Hematopoietic multipotent progenitor cell treated with erythropoietin and hydrocortisone succinate and interleukin-3 and kit ligand, for 15 days (in vitro differentiated cells): Measurements from ENCODE around the gene RMP24.
"Not testable (repeated sequence)": the region's sequence is repeated elsewhere in the genome, so short reads cannot be mapped to it uniquely, and the experiment has no call there.

ENCODE experiments used
- DNase-seq: peaks from one replicate; pipeline ENCODE4 v3.0.0-alpha.2; 2015; ENCODE audit warnings: low spot score

RMP24 gene

DNA sequence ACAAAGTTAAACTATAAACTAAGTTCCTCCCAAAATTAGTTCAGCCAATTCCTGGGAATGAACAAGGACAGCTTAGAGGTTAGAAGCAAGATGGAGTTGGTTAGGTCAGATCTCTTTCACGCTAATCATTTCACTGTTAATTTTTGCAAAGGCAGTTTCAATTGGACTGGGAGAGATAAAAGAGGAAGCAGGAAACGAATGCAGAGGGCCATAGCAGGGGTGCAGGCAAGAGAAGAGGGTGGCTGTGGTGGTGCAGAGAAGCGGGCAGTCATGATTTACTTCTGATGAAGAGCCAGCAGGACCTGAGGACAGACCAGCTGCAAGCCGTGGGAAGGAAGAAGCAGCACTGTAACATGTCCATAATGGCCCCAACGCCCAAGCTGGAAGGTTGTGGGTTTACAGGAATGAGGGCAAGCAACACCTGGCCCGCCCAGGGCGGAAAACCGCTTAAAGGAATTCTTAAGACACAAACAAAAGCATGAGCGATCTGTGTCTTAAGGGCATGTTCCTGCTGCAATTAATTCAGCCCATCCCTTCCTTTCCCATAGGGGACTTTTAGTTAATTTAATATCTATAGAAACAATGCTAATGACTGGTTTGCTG is 4.1 kb upstream of the RMP24 start:
- no peak for DNase-seq

DNA sequence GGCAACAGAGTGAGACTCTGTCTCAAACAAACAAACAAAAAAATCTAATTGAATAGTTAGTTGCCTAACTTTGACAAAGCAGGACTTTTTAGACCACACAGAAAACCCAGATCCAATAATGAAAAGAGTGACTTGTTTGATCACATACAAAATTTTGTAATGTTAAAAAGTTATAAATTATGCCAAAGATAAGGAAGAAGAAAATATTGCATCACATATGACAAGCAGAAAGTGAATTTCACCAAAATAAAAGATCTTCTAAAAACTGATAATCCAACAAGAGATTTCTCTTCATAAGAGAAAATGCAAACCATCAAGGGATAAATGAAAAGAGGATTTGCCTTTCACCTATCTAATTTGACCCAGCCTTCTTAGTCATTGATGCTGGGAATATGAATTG is 2.8 kb upstream of the RMP24 start:
- no peak for DNase-seq

DNA sequence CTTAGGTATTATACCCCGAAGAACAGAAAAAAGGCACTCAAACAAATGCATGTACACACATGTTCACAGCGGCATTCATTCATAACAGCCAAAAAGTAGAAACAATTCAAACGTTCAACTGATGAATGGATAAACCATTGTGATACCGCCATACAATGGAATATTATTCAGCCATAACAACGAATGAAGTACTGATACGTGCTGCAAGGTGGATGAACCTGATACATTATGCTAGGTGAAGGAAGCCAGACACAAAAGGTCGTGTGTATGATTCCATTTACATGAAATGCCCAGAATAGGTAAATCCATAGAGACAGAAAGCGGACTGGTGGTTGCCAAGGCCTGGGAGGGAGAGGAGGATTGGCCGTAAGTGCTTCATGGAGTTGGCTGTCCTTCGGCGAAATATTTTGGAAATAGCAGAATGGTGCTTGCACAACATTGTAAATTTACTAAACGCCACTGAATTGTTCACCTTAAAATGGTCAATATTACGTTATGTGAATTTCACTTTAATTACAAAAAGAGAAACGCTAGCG is 750 bp upstream of the RMP24 start:
- no peak for DNase-seq

DNA sequence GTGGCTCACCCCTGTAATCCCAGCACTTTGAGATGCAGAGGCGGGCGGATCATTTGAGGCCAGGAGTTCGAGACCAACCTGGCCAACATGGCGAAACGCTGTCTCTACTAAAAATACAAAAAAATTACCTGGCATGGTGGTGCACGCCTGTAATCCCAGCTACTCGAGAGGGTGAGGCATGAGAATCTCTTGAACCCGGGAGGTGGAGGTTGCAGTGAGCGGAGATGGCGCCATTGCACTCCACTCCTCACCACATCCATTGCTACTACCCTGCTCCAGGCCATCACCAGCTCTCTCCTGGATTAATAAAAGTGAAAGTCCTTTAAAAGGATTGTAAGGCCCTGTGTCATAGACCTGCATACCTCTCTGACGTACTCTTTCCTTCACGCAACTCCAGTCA is 1.2 kb downstream of the RMP24 start:
- DNase-seq = no peak

DNA sequence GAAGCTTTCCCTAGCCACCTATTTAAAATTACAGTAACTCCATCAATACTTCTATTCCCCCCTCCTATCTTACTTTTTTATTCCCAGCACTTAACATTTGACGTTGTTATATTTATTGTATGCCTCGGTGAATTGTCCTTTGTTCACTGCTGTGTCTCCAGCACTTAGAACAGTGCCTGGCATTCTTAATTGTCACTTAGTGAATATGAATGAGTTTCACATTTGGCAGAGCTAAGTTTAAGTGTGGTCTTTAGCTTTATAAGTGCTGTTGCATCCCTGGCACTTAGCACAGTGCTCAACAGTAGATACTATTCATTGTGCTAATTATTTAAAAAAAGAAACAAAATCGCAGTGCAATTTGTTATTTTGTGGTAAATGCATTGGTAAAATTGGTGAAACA is 1.7 kb downstream of the RMP24 start:
- DNase-seq = no peak

DNA sequence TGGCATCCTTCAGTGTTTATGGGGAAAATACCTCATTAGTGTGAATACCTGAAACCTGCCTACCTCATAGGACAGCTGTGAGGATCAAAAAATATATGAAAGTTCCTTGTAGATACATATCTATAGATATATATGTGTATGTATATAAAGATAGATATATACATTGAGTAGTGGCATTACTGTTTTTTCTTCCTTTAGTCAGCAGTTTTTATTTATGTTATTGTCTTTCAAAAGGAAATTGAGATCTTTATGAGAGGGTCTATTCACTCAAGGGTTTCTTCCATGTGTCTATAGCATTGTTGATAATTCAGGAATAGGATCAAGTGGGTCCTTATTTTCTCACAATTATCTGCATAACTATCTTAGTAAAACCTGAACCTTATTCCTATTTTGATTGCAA is 6.6 kb downstream of the RMP24 start:
- DNase-seq = no peak

DNA sequence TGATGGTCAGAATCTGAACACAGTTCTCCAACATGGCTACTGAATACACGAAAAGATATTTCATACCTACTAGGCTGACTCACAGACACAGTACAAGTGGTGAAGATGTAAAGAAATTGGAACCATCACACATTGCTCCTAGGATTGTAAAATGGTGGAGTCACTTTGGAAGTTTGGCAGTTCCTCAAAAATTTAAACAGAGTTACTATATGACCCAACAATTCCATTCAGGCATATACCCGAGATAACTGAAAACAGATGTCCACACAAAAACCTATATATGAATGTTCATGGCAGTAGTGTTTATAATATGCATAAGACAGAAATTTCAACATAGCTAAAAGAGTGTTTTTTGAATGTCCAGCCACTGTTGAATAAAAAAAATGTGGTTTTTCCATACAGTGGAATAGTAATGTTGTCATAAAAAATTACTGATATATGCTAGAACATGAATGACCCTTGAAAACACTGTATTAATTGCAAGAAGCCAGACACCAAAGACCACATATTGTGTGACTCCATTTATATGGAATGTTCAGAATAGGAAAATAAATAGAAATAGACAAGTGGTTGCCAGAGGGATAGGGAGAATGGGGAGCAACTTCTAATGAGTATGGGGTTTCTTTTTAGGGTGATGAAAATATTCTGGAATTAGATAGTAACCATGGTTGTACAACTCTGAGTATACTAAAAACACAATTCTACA is 10.1 kb downstream of the RMP24 start:
- DNase-seq = no peak

DNA sequence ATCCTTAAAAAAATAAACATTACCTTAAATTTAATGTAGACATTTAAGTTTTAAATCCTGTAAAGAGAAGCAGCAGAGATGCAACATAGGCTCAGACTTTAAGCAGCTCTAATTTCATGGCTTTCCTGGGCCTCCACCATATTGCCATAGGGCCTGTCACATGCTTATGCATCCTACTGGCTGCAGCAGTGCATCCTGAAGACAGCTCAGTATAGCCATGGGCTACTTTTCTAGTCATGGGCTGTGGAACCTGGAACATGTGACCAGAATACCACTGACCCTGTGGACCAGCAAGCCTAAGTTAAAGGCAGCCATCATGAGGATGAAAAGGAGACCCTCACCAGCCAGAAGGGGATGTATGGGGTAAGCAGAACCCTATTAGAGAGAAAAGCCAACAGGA is 10.7 kb downstream of the RMP24 start:
- no peak for DNase-seq

DNA sequence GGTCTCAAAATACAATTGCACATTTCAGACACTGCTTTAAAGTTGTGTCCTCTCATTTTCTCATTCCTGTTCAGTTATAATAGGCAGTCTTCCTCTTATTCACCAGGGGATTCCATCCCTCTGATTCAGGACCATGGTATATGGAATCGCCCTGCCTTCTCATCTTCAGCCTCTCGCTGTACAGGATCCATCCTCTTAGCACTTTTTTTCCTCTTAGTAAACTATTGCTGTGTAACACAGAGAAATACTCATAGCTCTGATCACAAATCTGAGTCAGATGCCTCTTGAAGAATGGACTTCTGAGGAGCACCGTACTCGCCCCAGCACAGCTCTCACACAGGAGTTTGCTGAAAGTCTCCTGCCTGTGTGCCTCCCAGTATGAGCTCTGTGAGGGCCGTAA is 11.3 kb downstream of the RMP24 start:
- DNase-seq = no peak

DNA sequence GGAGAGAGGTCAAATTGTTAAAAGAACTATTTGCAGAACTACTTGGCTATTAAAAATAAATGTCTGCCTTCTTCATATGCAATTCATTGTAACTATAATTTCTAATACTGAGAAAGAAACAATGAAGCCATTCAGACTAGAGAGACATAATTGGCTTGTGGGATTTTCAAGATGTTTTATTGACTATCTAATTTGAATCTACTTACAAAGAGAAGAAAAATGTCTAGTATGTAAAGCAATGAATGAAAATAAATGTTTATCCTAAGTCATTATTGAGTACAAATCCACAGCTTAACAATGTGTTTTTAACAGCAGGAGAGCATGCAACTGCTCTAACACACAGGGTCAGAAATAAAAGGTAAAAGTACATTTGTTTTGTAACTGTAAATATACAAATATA is 19.2 kb downstream of the RMP24 start:
- DNase-seq = no peak

DNA sequence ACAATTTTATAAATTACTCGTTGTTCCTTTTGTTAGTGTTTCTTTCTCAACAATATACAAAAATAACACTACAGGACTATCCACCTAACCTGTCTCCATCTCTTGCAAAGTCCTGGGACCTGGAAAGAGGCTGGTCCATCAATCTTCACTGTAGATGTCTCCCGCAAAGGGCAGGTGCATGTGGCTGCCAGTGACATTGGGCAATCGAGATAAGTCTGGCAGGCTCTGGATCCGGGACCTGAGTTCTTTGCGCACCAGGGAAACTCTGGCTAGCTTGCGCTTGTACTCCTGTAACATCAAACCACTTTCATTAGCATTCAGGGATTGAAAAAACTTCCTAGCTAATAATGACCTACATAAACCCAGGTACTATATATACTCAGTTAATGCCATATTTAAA is 20.5 kb downstream of the RMP24 start:
- DNase-seq = no peak

DNA sequence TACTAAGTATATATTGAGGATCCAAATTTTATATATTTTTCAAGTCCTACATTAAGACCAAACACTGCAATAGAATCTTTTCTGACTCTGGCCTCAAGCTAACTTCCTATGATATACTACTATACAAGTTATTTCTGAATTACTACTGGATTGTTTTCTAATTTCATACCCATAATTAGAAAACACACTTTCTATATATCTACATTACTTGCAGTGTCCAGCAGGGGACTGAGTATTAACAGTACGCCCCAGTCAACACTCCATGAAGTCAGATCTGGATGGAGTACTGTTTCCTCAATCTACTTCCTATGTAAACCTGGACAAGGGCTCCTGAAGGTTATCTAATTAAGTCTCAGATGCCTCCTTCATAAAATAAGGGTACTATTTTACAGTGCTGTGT is 26.5 kb downstream of the RMP24 start:
- no peak for DNase-seq

DNA sequence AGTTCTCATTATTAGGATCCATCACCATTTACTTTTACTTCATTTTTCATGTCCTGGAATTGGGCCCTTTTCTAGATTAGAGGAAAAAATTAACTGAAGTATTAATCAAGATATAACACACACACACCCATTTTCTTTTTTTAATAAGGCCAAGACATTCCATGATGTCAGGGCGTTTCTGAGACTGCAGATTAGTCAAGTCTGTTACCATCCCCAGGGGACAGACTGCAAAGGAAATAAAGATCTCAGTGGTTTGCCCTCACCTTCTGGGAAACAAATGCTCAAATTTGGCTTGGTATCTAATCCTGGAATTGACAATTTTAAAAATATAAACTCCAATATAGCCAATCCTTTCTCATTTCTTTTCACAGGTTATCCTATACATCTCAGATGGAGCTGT is 27.4 kb downstream of the RMP24 start:
- DNase-seq = no peak

DNA sequence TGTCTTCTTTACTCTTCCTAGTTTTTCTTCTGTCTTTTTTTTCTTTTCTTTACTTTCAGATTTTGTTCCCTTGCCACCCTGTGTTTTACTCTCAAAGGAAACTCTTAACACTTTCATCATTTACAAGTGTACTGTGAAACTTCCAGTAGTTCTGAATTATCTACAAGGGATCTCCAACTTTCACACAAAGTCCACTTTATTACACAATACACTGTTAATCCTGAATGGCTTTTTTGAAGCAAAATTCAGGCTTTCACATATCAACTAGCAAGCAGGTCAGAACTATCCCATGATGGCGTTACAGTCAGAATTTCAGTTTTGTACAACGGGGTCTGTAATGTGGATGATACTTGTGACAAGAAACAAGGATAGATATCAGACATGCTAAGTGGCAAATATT is 34.5 kb downstream of the RMP24 start:
- no peak for DNase-seq

DNA sequence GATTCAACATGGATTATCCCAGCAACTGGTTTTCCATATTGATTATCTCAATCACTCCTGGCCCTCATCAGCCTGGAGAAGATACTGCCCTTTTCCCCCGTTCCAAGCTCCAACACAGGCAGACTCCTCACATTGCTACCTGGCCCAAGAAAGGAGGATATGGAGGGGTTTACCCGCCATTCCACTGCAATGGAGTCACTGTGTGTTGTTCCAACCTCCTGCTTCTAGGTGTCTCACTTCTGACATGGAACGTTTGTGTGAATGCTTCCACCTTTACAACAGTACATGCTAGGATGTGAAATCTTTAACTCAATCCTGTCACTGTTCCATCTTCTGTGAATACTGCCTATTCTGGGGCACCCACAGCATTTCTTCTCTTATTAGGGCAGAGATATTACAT is 36.7 kb downstream of the RMP24 start:
- DNase-seq = no peak

DNA sequence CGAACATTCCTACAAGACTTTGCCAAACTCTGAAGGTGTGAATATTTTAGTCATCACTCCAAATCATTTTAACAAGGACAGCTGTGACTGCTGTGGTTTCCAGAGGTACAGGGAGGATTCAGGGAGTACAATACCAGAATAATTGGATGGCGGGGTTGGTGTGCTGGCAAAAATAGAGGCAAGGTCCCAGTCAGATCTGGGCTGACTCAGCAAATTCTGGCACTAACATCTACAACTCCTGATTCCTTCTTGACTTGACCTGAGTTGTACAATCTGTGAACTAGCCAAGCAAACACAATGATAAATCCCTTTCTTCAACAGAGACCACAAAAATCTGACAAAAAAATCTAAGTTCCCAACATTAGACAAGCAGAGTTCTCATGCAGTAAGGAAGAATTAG is 40.4 kb downstream of the RMP24 start:
- no peak for DNase-seq

DNA sequence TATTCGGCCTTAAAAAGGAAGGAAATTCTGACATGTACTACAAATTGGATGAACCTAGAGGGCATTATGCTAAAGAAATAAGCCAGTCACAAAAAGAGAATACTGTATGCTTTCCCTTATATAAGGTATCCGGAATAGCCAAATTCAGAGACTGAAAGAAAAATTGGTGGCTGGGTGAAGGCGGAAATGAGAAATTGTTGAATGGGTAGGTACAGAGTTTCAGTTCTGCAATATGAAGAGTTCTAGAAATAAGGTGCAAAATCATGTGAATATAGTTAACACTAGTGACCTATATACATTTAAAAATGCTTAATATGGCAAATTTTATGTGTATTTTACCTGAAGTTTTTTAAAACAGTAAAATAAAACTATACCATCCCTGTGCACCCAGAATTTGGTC is 43.1 kb downstream of the RMP24 start:
- no peak for DNase-seq

DNA sequence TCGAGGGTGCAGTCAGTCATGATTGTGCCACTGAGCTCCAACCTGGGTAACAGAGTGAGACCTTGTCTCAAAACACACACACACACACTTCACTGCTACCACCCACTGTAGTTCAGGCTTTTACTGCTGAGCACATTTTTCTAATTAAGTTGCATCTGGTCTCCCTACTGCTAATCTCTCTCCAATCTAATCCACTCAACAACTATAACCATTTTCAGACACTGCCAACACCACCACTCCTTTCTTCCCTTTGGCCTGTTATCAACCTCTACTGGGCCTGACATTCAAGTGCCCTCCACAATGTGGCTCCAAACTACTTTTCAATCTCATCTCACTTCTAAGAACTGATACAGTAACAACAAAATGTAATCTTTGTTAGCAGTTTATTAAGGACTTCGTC is 44.8 kb downstream of the RMP24 start:
- DNase-seq = no peak

DNA sequence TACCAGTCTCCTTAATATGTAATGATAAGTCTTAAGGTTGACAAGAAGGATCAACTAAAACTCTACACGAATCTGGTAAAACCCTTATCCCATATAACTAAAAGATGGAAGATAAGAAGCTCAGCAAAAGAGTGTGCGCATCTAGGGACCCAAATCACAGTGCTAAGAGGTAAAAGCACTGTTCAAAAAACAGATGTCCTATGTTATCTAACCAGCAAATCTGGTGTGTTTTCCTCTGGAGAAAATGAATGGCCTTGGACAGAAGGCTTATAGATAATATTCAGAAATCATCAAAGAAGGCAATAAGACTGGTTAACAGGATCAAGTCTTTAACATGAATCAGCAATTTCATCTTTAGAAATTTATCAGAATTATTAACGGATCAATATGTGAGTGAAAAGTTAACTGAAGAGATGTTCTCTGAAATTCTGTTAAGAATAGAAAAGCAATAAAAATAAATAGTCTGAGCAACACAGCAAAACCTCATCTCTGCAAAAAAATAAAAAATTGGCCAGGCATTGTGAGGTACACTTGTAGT is 47.8 kb downstream of the RMP24 start:
- no peak for DNase-seq

DNA sequence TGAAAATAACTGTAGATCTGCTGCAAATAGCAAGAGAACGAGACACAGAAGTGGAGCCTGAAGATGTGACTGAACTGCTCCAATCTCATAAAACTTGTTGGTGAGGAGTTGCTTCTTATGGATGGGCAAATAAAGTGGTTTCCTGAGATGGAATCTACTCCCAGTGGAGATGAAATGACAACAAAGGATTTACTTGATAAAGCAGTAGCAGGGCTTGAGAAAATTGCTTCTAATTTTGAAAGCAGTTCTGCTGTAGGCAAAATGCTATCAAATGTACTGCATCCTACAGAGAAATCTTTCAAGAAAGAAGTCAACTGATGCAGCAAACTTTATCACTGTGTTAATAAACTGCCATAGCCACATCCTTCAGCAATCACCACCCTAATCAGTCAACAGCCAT is 50.9 kb downstream of the RMP24 start:
- no peak for DNase-seq

DNA sequence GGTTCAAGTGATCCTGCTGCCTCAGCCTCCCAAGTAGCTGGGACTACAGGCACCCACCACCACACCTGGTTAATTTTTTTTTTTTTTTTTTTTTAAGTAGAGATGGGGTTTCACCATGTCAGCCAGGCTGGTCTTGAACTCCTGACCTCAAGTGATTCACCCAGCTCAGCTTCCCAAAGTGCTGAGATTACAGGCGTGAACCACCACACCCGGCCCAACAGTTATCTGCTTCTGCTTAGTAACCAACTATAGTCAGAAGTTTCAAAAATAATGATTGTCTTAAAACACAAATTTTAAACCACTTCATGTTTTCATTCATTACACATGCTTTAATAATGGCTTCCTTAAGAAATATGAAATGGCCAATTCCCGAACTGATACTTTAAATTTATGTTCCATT is 51.8 kb downstream of the RMP24 start:
- DNase-seq = not testable (repeated sequence)

DNA sequence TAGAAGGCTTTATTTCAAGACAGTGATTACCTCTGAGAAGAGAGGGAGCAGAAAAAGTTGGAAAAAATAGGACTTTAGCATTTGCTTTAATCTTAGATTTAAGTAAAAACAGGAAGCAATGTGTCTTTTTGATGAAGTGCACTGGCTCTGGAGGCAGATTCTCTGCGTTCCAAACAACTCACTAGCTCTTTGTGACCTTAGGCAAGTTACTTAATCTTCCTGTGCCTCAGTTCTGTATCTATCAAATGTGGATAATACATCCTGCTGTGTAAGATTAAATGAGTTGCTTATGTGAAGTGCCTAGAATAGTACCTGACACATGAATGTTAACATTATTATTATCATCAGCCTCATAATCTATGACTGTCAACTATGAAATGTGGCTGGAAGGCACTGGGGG is 52.5 kb downstream of the RMP24 start:
- no peak for DNase-seq

DNA sequence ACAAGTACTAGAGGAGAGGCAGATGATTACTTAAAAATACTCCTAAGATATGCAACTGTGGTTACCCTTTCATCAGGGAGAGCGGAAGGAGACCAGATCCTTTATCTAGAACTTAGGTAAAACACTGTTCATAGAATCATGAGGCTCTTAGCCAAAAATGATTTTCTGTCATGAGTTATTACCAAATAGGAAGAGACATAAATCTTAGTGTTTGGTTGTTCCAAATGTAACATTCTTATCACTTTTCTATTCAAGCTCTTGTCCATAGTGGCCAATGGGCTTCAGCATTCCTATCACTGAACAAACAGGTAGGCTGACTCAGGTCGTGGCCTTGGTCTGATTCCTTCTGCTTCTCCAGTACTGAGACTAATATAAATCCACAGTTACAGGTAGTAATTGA is 56.4 kb downstream of the RMP24 start:
- no peak for DNase-seq
